Muscle layer of colon (tissue), 2 donors: Measurements from ENCODE around the gene CDK19.
"Not testable (repeated sequence)": the region's sequence is repeated elsewhere in the genome, so short reads cannot be mapped to it uniquely, and the experiment has no call there.

Experiments
- H3K27ac ChIP-seq: one replicate; pipeline ENCODE4 v1.7.0; 2013; ENCODE audit warnings: low read depth, mild to moderate bottlenecking, low read length, moderate library complexity
- H3K27me3 ChIP-seq, 2 donors: one replicate each; pipeline ENCODE4 v1.7.0; 2013; ENCODE audit warnings: low read length in 2 of 2, mild to moderate bottlenecking in 2 of 2; ENCODE audit not compliant: insufficient read depth in 2 of 2, control insufficient read depth in 1 of 2
- H3K36me3 ChIP-seq: one replicate; pipeline ENCODE4 v1.7.0; 2013; ENCODE audit warnings: mild to moderate bottlenecking, low read length; ENCODE audit not compliant: insufficient read depth
- H3K4me1 ChIP-seq: one replicate; pipeline ENCODE4 v1.7.0; 2013; ENCODE audit warnings: mild to moderate bottlenecking, low read length; ENCODE audit not compliant: insufficient read depth
- H3K4me3 ChIP-seq, 2 donors: one replicate each; pipeline ENCODE4 v1.7.0; 2013; ENCODE audit warnings: low read length in 2 of 2, low read depth in 1 of 2, mild to moderate bottlenecking in 1 of 2, moderate library complexity in 1 of 2
- H3K9ac ChIP-seq: one replicate; pipeline ENCODE4 v1.7.0; 2013; ENCODE audit warnings: low read length
- H3K9me3 ChIP-seq: one replicate; pipeline ENCODE4 v1.7.0; 2013; ENCODE audit warnings: mild to moderate bottlenecking, low read length
- donor health status: abdominal sarcoma.
- donor health status: Adenocarcinoma of cecum.

Gene CDK19

GRCh38 chr6:110593637-110594036 lies 221.6 kb downstream of the CDK19 start:
- no peak overlapping the region for H3K27ac ChIP-seq
- H3K9ac ChIP-seq = no peak overlapping the region
- H3K36me3 ChIP-seq = no peaks in the 10 kb centered on the region
- no peaks in the 10 kb centered on the region for H3K9me3 ChIP-seq
- no peaks in the 10 kb centered on the region for H3K4me1 ChIP-seq
- no peak overlapping the region for H3K4me3 ChIP-seq
- no peaks in the 10 kb centered on the region for H3K27me3 ChIP-seq

- Histone ChIP-seq H3K4me1 (no peaks in the 10 kb centered on the region), H3K9ac (no peak overlapping the region), H3K27me3 (no peaks in the 10 kb centered on the region), H3K4me3 (no peak overlapping the region), H3K9me3 (no peaks in the 10 kb centered on the region), H3K27ac (no peak overlapping the region), H3K36me3 (no peaks in the 10 kb centered on the region)
Measured at GRCh38 chr6:110592765-110593164, 222.5 kb downstream of the CDK19 start.

DNA sequence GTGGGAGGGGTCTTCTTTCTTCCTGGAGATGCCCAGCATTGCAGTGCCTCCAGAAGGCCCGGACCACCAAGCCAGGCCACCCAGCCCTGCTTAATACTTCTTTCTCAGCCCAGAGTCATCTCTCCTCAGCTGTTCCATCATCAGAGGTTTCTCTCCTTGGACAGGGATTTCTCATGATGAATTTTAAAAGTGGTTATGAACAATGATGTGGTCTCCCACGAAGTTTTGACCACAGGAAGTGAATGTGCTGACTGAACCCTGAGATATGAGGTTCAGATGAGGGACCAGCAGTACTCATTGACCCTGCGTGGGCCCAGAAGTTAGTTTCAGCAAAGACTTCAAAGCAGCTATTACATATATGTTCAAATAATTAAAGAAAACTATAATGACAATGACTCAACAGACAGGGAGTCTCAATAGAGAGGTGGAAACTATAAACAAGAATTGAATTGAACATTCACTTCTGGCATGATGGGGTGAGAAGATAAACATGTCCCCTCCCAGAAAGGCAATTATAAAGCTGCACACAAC lies 224.4 kb downstream of the CDK19 start:
- H3K27me3 ChIP-seq = no peaks in the 10 kb centered on the region
- no peaks in the 10 kb centered on the region for H3K4me1 ChIP-seq
- no peaks in the 10 kb centered on the region for H3K36me3 ChIP-seq
- no peak overlapping the region for H3K9ac ChIP-seq
- no peak overlapping the region for H3K27ac ChIP-seq
- no peak overlapping the region for H3K4me3 ChIP-seq
- H3K9me3 ChIP-seq = no peaks in the 10 kb centered on the region

- Histone ChIP-seq H3K27me3 (no peaks in the 10 kb centered on the region), H3K4me3 (no peak overlapping the region), H3K36me3 (no peaks in the 10 kb centered on the region), H3K27ac (no peak overlapping the region), H3K4me1 (no peaks in the 10 kb centered on the region), H3K9ac (no peak overlapping the region), H3K9me3 (no peaks in the 10 kb centered on the region)
Measured at GRCh38 chr6:110589865-110590513, 225.3 kb downstream of the CDK19 start.

- Histone ChIP-seq H3K36me3 (no peaks in the 10 kb centered on the region), H3K27ac (no peak overlapping the region), H3K27me3 (no peaks in the 10 kb centered on the region), H3K9ac (no peak overlapping the region), H3K9me3 (no peaks in the 10 kb centered on the region), H3K4me1 (no peaks in the 10 kb centered on the region), H3K4me3 (no peak overlapping the region)
Measured at GRCh38 chr6:110587328-110587727, 227.9 kb downstream of the CDK19 start.

DNA sequence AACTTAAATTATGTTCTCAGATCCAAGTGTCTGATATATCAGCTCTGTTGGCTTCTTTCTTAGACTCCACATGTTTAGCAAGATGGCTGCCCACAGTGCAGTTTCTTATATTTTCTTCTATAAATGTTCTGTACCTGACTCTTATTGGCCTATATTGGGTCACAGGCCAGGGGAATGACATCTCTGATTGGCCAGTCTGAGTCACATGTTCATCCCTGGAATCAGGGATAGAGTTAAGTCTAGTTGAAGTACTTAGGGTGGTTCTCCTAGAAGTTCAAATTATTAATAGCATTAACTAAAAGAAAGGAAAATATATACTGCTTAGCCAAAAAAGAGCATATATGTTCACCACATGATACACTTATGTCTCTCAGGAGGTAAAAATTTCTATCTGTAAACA lies 233.6 kb downstream of the CDK19 start:
- no peaks in the 10 kb centered on the region for H3K9me3 ChIP-seq
- no peaks in the 10 kb centered on the region for H3K36me3 ChIP-seq
- H3K9ac ChIP-seq = no peak overlapping the region
- H3K27ac ChIP-seq = no peak overlapping the region
- no peaks in the 10 kb centered on the region for H3K4me1 ChIP-seq
- no peak overlapping the region for H3K4me3 ChIP-seq
- H3K27me3 ChIP-seq = no peaks in the 10 kb centered on the region

DNA sequence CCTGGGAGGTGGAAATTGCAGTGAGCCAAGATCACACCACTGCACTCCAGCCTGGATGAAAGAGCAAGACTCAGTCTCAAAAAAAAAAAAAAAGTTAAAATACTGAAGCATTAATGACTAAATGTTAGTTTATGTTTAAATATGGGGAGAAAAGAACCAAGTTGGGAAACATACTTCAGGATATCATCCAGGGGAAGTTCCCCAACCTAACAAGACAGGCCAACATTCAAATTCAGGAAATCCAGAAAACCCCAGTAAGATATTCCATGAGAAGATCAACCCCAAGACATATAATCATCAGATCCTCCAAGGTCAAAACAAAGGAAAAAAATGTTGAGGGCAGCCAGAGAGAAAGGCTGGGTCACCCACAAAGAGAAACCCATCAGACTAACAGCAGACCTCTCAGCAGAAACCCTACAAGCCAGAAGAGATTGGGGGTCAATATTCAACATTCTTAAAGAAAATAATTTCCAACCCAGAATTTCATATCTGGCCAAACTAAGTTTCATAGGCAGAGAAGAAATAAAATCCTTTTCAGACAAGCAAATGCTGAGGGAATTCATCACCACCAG lies 237.6 kb downstream of the CDK19 start:
- not testable (repeated sequence) for H3K27ac ChIP-seq, H3K4me3 ChIP-seq, H3K4me1 ChIP-seq, H3K27me3 ChIP-seq, H3K9ac ChIP-seq, H3K9me3 ChIP-seq, H3K36me3 ChIP-seq

DNA sequence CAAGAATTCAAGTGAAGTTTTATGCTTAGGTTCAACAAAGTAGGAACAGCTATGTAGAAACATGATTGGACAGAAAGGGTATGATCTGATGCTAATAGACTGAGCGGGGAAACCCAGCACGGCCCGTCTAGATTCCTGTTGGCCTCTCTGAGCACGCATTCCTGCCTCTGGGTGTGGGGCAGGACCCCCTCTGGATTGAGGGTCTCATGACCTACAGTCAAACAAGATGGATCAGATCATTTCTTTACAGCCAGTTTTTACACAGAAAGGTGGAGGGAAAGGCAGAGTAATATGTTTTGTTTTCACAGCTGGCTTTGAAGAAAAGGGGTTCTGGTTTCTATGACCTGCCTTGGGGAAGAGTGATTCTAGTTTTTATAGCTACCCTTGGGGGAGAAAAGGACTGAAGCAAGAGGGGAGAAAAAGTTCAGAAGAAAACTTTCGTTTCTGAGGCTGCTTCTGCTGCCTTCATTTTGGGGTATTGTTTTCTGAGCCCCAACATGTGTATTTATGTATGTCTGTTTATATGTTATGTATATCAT lies 239.3 kb downstream of the CDK19 start:
- H3K4me1 ChIP-seq = no peaks in the 10 kb centered on the region
- no peaks in the 10 kb centered on the region for H3K9me3 ChIP-seq
- H3K27ac ChIP-seq = no peak overlapping the region
- no peaks in the 10 kb centered on the region for H3K36me3 ChIP-seq
- H3K4me3 ChIP-seq = no peak overlapping the region
- no peak overlapping the region for H3K9ac ChIP-seq
- H3K27me3 ChIP-seq = no peaks in the 10 kb centered on the region

- no peak overlapping the region for H3K27ac ChIP-seq
- no peak overlapping the region for H3K4me3 ChIP-seq
- no peaks in the 10 kb centered on the region for H3K9me3 ChIP-seq
- H3K4me1 ChIP-seq = no peaks in the 10 kb centered on the region
- no peaks in the 10 kb centered on the region for H3K36me3 ChIP-seq
- H3K9ac ChIP-seq = no peak overlapping the region
- no peaks in the 10 kb centered on the region for H3K27me3 ChIP-seq
Measured at GRCh38 chr6:110574817-110575216, 240.5 kb downstream of the CDK19 start.

DNA sequence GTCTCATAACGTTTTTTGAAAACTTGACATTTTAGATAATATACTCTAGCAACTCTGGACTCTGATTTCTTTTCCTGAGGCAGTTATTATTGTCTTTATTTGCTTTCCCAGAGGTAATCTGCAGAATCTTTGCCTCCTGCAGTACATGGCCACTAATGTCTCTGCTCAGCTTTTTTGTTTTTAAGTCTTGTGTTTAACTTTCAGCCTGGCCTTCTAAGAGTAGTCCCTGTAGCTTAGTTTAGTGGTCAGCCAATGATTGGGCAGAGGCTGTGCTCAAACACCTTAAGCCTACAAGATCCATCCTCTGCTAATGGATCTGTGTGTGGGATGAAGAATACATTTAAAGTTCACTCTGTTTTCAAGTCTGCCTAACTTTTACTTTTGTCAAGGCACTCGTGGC lies 241.7 kb downstream of the CDK19 start:
- Histone ChIP-seq H3K4me1 (no peaks in the 10 kb centered on the region), H3K4me3 (no peak overlapping the region), H3K36me3 (no peaks in the 10 kb centered on the region), H3K27ac (no peak overlapping the region), H3K9me3 (no peaks in the 10 kb centered on the region), H3K9ac (no peak overlapping the region), H3K27me3 (no peaks in the 10 kb centered on the region)

- Histone ChIP-seq H3K27me3 (no peaks in the 10 kb centered on the region), H3K27ac (no peak overlapping the region), H3K36me3 (no peaks in the 10 kb centered on the region), H3K4me1 (no peaks in the 10 kb centered on the region), H3K4me3 (no peak overlapping the region), H3K9ac (no peak overlapping the region), H3K9me3 (no peaks in the 10 kb centered on the region)
Measured at GRCh38 chr6:110573136-110573535, 242.1 kb downstream of the CDK19 start.
